Peyer's patch (tissue), 4 donors: ENCODE data around the gene SGTA. TPM values are rescaled to one million over a fixed set of nuclear protein-coding genes. Genes with fewer than 3 reads are reported as not detected.

Experiments used
- DNase-seq, 3 donors: peaks; one replicate each; pipeline ENCODE4 v3.0.0-alpha.2; 2017 to 2019
- H3K27ac ChIP-seq, 4 donors: fragments of 200-600 bp; sonication (generic); one replicate each; pipeline ENCODE4 v1.5.1; 2016 to 2019
- H3K27me3 ChIP-seq, 2 donors: fragments of 200-600 bp; sonication (generic); one replicate each; pipeline ENCODE4 v1.5.1; 2019
- H3K36me3 ChIP-seq, 3 donors: fragments of 200-600 bp; sonication (generic); one replicate each; pipeline ENCODE4 v1.5.1; 2016 to 2019
- H3K4me1 ChIP-seq, 4 donors: fragments of 200-600 bp; sonication (generic); one replicate each; pipeline ENCODE4 v1.5.1; 2016 to 2019
- H3K4me3 ChIP-seq, 4 donors: fragments of 200-600 bp; sonication (generic); 1 replicate in 3 of 4; 2 replicates in 1 of 4; pipeline ENCODE4 v1.5.1; 2016 to 2019; ENCODE audit warnings: mild to moderate bottlenecking in 1 of 4
- H3K9me3 ChIP-seq, 4 donors: fragments of 200-600 bp; sonication (generic); one replicate each; pipeline ENCODE4 v1.5.1; 2016 to 2019; ENCODE audit warnings: mild to moderate bottlenecking in 1 of 4
- POLR2A ChIP-seq, 2 donors: fragments of 450-650 bp; IDR thresholded peaks; one replicate each; pipeline ENCODE4 v1.5.1; 2017; ENCODE audit warnings: antibody characterized with exemption in 2 of 2, mild to moderate bottlenecking in 2 of 2, moderate library complexity in 2 of 2
- total RNA-seq, 4 donors: library from RNA; depleted of rRNA; stranded (reverse); fragments of >200 nt; gene quantifications; one replicate each; pipeline ENCODE4 v1.1.0, GENCODE V29; 2016
- TF ChIP-seq, protein P1 (sequence below), 6 experiments: fragments of 450-650 bp in 4 of 6; fragments of 200-600 bp in 2 of 6; sonication (generic) in 1 of 6; IDR thresholded peaks; one replicate each; pipeline ENCODE4 v1.5.1; 2017 to 2019; ENCODE audit warnings: antibody characterized with exemption in 6 of 6, mild to moderate bottlenecking in 3 of 6, moderate library complexity in 1 of 6

The SGTA gene
- total RNA-seq, 4 donors from 2014 or later = 26.4 to 62.5 (median 45.7) TPM

DNA sequence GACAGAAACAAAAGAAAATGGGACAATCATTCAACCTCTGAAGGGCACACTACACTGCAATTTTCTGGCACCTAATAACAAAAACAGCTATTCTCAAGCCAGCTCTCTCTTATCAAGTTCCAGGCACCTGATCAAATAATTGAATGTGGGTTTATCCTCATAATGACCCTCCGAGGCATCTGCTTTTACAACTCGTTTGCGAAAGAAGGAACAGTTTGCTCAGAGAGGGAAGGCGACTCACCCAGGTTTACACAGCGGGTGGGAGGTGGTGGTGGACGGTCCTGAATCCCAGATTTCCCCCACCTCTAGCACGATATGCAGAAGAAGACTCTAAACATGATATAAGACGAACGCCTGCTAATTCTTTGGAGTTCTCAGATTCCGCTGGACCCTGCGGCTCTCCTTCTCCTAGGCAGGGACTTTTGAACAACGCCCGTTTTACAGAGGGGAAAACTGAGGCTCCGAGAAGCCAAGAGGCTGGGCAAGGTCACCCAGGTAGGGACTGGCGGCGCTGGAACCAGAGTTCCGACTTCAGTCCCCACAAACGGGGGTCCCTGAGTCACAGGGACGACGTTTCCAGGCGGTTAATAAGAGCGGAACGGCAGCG is 641 bp downstream of the SGTA start:
- Histone ChIP-seq H3K27ac (peak overlapping the region; percentile 86 to 96 (median 92)), H3K36me3 (no peaks in the 10 kb centered on the region), H3K4me3 (peak overlapping the region; percentile 67 to 100 (median 87)), H3K27me3 (no peaks in the 10 kb centered on the region), H3K4me1 (peaks cover 0 to 39% (median 9%) of the 10 kb centered on the region in 4 donors), H3K9me3 (no peaks in the 10 kb centered on the region)
- no peak for TF ChIP-seq POLR2A (IDR thresholded peaks at IDR 0.05)
- TF ChIP-seq, protein P1, sequence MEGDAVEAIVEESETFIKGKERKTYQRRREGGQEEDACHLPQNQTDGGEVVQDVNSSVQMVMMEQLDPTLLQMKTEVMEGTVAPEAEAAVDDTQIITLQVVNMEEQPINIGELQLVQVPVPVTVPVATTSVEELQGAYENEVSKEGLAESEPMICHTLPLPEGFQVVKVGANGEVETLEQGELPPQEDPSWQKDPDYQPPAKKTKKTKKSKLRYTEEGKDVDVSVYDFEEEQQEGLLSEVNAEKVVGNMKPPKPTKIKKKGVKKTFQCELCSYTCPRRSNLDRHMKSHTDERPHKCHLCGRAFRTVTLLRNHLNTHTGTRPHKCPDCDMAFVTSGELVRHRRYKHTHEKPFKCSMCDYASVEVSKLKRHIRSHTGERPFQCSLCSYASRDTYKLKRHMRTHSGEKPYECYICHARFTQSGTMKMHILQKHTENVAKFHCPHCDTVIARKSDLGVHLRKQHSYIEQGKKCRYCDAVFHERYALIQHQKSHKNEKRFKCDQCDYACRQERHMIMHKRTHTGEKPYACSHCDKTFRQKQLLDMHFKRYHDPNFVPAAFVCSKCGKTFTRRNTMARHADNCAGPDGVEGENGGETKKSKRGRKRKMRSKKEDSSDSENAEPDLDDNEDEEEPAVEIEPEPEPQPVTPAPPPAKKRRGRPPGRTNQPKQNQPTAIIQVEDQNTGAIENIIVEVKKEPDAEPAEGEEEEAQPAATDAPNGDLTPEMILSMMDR (IDR thresholded peaks at IDR 0.05) = no peak
- DNase-seq = no peak

DNA sequence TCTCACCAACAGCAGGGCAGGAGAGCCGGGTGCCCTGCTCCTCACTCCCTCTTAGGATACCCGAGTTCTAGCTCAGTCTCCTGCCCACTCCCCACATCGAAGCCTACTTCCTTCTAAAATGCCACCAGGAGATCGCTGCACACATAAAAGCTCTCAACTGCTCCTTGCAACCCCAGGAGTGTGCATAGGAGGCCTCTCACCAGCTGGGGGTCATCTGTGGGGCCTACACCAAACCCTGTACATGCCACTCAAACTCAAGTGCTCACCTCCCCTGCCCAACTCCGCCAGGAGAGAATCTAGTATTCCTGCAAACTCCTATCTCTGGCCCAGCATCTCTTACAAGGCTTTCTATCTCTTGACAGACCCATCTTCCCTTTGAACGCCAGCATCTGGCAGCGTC is 2.8 kb downstream of the SGTA start:
- peaks cover 0 to 31% (median 9%) of the 10 kb centered on the region in 4 donors for H3K4me1 ChIP-seq
- H3K27ac ChIP-seq = no peak overlapping the region
- no peak overlapping the region for H3K4me3 ChIP-seq
- no peaks in the 10 kb centered on the region for H3K27me3 ChIP-seq
- no peak for DNase-seq
- H3K36me3 ChIP-seq = no peaks in the 10 kb centered on the region
- H3K9me3 ChIP-seq = no peaks in the 10 kb centered on the region
- TF ChIP-seq POLR2A (IDR thresholded peaks at IDR 0.05) = no peak
- TF ChIP-seq, protein P1 (IDR thresholded peaks at IDR 0.05) = no peak

- Histone ChIP-seq H3K27me3 (no peaks in the 10 kb centered on the region), H3K36me3 (no peaks in the 10 kb centered on the region), H3K4me3 (no peak overlapping the region), H3K4me1 (peaks cover 0 to 34% (median 11%) of the 10 kb centered on the region in 4 donors), H3K9me3 (no peaks in the 10 kb centered on the region), H3K27ac (no peak overlapping the region)
- no peak for TF ChIP-seq POLR2A (IDR thresholded peaks at IDR 0.05)
- TF ChIP-seq, protein P1 (IDR thresholded peaks at IDR 0.05) = no peak
- DNase-seq = no peak
These were observed 3.8 kb downstream of the SGTA start for GRCh38 chr19:2779121-2779740.

DNA sequence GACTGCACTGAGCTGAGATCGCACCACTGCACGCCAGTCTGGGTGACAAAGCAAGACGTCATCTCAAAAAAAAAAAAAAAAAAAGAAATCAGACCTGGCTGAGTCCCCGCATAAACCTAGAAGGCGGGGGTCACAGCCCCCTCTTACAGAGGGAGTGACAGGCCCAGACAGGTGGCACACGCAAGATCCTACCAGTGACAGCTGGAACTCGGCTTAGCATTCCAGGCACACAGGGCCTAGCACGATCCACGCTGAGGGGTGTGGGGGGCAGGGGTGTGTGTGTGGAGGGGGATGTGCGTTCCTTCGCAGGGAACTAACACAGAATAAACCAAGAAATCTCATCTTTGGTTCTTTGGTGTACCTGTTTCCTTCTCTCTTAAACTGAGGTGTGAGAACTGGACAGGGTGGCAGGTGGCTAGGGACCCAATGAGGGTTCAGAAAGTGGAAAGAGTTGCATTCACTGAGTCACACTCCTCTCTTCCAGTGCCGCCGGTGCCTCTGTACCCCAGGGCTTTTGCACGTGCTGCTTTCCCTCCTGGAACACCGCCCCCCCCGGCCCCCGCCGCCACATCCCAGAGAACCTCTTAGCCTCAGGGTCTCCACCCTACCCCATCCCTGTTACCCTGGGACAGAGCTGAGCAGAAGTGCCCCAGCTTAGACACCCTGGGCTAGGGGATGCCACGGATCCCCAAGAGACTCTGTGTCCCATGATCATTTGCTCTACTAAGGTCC is 5.0 kb downstream of the SGTA start:
- H3K27me3 ChIP-seq = no peaks in the 10 kb centered on the region
- peaks cover 0 to 31% (median 11%) of the 10 kb centered on the region in 4 donors for H3K4me1 ChIP-seq
- DNase-seq = no peak
- no peak overlapping the region for H3K4me3 ChIP-seq
- no peak overlapping the region for H3K27ac ChIP-seq
- no peak for TF ChIP-seq POLR2A (IDR thresholded peaks at IDR 0.05)
- TF ChIP-seq, protein P1 (IDR thresholded peaks at IDR 0.05) = no peak
- H3K9me3 ChIP-seq = no peaks in the 10 kb centered on the region
- no peaks in the 10 kb centered on the region for H3K36me3 ChIP-seq

DNA sequence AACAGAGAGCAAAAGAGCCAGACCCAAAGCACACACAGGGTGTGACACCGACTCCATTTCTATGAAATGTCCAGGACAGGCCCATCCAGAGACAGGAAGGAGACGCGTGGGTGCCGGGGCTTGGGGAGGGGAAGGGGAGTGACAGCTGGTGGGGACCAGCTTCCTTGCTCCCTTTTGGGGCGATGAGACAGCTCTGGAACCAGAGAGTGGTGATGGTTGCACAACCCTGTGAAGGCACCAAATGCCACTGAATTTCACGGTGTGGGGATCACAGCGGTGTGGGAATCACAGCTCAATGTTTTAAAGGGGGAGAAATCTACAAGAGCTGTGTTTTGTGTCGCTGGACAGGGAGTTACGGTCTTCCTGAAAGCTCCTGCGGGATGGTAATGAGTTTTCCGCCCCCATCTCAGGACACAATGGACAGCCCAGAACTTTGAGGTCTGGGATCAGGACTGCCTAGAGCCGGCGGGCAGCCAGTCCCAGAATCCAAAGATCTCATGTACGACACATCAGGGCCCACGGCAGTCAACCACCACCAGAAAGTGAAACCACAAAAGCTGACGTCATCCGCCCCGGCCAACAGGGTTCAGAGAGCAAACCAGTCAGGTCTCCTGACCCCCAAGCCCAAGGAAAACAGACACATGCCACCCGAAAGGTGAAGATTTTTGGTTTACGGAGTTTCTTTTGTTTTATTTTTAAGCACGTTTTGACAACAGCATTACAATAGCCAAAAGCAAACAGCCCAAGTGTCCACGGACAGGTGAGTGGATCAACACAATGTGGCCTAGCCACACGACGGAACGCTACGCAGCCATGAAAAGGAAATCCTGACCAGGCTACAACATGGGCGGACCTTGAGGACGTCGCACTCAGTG is 7.3 kb downstream of the SGTA start:
- peak; percentile 65 to 90 (median 75) for DNase-seq
- H3K4me1 ChIP-seq = peaks cover 0 to 17% (median 7%) of the 10 kb centered on the region in 4 donors
- TF ChIP-seq POLR2A (IDR thresholded peaks at IDR 0.05) = no peak
- TF ChIP-seq, protein P1 (IDR thresholded peaks at IDR 0.05) = no peak
- H3K9me3 ChIP-seq = no peaks in the 10 kb centered on the region
- no peaks in the 10 kb centered on the region for H3K27me3 ChIP-seq
- no peaks in the 10 kb centered on the region for H3K36me3 ChIP-seq
- H3K27ac ChIP-seq = peak overlapping the region; percentile 64 to 84 (median 74)
- H3K4me3 ChIP-seq = peak overlapping the region in 3 of 4 donors; percentile 8 to 25 (median 14)
